ENCODE data around the gene PPP2R2D. TPM values are rescaled to one million over a fixed set of nuclear protein-coding genes. Genes with fewer than 3 reads are reported as not detected.

Gene PPP2R2D
- total RNA-seq, 2 donors from 2014 or later = 35.5 to 37.5 TPM

DNA sequence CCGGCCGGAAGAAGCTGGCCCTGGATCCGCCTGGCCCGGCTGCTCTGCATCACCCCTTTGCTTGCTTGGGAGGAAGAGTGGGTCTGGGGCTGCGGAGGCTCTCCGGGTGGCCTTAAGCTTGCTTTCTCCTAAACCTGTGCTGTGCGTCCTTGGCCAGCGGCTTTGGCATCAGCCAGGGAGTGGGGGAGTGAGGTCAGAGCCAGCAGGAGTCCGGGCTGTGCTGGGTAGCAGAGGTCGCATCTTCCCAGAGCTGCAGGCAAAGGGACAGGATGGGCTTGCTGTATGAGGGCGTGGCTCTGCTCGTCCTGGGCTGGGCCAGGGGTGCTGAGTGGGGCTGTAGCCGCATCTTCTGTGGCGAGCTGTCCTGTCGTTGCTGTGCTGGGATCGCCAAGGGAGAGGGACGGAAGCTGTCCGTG is 59.8 kb downstream of the PPP2R2D start:
- Mint-ChIP-seq H3K36me3 (ENCODE audit: low read depth) (peaks cover 47% of the 10 kb centered on the region), H3K27me3 (ENCODE audit: insufficient read depth) (no peaks in the 10 kb centered on the region), H3K9me3 (peaks cover 10% of the 10 kb centered on the region), H3K4me3 (no peak overlapping the region), H3K27ac (no peak overlapping the region), H3K4me1 (no peaks in the 10 kb centered on the region)
- DNase-seq = no peak
- Histone ChIP-seq H3K4me1 (ENCODE audit: control insufficient read depth, insufficient read depth, low read length) (no peaks in the 10 kb centered on the region), H3K9me3 (ENCODE audit: control insufficient read depth, low read length) (no peaks in the 10 kb centered on the region), H3K4me3 (ENCODE audit: low read length) (no peak overlapping the region), H3K36me3 (ENCODE audit: control insufficient read depth, insufficient read depth, low read length) (peaks cover 45% of the 10 kb centered on the region), H3K27me3 (ENCODE audit: control insufficient read depth, insufficient read depth, low read length, poor library complexity, severe bottlenecking) (no peaks in the 10 kb centered on the region), H3K27ac (ENCODE audit: low read depth, low read length) (no peak overlapping the region), H3K9ac (ENCODE audit: extremely low read depth, low read length, poor library complexity, severe bottlenecking) (no peak overlapping the region)
- TF ChIP-seq, protein P1, sequence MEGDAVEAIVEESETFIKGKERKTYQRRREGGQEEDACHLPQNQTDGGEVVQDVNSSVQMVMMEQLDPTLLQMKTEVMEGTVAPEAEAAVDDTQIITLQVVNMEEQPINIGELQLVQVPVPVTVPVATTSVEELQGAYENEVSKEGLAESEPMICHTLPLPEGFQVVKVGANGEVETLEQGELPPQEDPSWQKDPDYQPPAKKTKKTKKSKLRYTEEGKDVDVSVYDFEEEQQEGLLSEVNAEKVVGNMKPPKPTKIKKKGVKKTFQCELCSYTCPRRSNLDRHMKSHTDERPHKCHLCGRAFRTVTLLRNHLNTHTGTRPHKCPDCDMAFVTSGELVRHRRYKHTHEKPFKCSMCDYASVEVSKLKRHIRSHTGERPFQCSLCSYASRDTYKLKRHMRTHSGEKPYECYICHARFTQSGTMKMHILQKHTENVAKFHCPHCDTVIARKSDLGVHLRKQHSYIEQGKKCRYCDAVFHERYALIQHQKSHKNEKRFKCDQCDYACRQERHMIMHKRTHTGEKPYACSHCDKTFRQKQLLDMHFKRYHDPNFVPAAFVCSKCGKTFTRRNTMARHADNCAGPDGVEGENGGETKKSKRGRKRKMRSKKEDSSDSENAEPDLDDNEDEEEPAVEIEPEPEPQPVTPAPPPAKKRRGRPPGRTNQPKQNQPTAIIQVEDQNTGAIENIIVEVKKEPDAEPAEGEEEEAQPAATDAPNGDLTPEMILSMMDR (conservative IDR thresholded peaks at IDR 0.05) = no peak
- WGBS, 2 experiments (ENCODE audit: insufficient coverage in 1 of 2, insufficient read length in 1 of 2) = 87 to 93% methylated on average over 16 to 18 of the region's 18 CpGs

DNA sequence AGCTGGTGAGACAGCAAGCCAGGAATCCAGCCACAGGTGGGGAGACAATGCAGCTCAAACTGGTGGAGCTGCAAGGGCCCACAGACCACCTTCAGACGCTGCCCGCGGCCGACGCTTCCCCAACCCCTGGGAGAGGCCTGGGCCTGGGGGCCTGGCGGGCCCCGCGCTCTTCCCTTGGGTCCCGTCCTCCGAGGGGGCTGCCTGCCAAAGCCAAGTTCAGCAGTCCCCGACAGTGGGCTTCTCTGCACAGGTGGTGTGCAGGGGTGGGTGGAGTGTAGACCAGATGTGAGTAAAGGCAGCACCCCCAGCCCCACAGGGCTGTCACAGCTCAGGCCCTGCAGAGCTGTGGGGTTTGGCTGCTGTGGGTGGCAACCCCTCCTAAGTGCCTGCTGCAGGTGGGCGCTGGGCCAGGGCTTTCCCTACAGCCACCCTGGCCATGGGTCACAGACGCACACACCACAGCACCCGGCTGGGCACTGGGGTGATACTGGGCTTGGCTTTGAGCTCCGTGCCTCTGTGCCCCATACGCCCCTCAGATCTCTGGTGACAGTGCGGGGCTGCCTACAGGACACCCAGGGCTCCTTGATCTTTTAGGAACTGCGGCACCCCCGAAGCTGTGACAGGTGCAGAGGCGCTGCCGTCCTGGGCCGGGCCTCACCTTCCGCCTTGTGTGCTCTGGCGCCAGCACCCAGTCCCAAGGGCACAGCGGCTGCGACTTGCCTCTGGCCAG is 60.4 kb downstream of the PPP2R2D start:
- WGBS, 2 experiments (ENCODE audit: insufficient coverage in 1 of 2, insufficient read length in 1 of 2) = 95% methylated on average over 13 to 26 of the region's 26 CpGs
- no peaks in the 10 kb centered on the region for H3K27me3 ChIP-seq (ENCODE audit: control insufficient read depth, insufficient read depth, low read length, poor library complexity, severe bottlenecking)
- H3K9me3 Mint-ChIP-seq = peaks cover 10% of the 10 kb centered on the region
- H3K27ac ChIP-seq (ENCODE audit: low read depth, low read length) = no peak overlapping the region
- no peak overlapping the region for H3K27ac Mint-ChIP-seq
- H3K36me3 Mint-ChIP-seq (ENCODE audit: low read depth) = peaks cover 46% of the 10 kb centered on the region
- H3K9me3 ChIP-seq (ENCODE audit: control insufficient read depth, low read length) = no peaks in the 10 kb centered on the region
- TF ChIP-seq, protein P1 (conservative IDR thresholded peaks at IDR 0.05) = no peak
- no peaks in the 10 kb centered on the region for H3K4me1 ChIP-seq (ENCODE audit: control insufficient read depth, insufficient read depth, low read length)
- H3K4me3 ChIP-seq (ENCODE audit: low read length) = no peak overlapping the region
- no peak overlapping the region for H3K9ac ChIP-seq (ENCODE audit: extremely low read depth, low read length, poor library complexity, severe bottlenecking)
- H3K4me1 Mint-ChIP-seq = no peaks in the 10 kb centered on the region
- no peaks in the 10 kb centered on the region for H3K27me3 Mint-ChIP-seq (ENCODE audit: insufficient read depth)
- no peak for DNase-seq
- no peak overlapping the region for H3K4me3 Mint-ChIP-seq
- H3K36me3 ChIP-seq (ENCODE audit: control insufficient read depth, insufficient read depth, low read length) = peaks cover 45% of the 10 kb centered on the region

DNA sequence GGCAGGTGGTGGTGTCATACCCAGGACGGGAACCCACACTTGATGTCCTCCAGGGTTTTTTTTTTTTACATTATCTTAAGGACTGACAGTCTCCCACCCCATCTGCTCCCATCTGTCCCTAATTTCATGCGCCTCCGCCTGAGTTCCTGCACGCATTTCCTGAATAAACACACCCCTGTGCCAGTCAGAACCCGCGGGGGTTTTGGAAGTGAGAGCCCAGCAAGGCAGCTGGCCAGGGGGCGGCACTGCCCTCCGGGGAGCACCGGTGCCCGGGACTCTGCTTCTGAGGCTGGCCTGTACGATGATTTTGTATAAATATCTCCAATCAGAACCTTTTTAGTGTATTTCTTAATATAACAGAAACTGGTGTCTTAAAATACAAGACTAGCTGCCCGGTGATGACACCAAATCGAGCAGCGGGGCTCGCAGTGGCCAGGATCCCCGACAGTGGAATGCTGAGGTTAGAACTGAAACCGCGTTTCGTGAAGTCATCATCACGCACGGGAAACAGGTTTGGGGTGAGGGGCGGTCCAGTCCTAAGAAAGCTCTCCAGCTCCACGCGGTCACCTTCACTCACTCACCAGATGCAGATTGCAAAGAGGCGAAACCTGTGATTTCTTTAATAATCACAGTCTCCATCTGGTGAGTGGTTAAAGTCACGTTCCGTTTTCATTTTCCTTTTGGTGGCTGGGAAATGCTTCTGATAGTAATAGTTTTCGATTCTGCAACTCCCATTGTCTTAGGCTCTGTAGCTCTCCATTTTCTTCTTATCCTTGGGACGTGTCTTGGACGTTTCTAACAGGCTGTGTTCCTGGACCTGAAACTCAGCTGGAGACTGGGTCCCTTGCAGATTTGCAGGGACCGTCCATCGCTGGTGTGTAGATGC is 61.2 kb downstream of the PPP2R2D start:
- no peaks in the 10 kb centered on the region for H3K27me3 Mint-ChIP-seq (ENCODE audit: insufficient read depth)

More for the DNA sequence above, 61.2 kb downstream of the PPP2R2D start:
- H3K9me3 ChIP-seq (ENCODE audit: control insufficient read depth, low read length) = no peaks in the 10 kb centered on the region
- Mint-ChIP-seq H3K9me3 (peaks cover 7% of the 10 kb centered on the region), H3K27ac (no peak overlapping the region), H3K4me3 (no peak overlapping the region), H3K36me3 (ENCODE audit: low read depth) (peaks cover 43% of the 10 kb centered on the region), H3K4me1 (no peaks in the 10 kb centered on the region)
- H3K27ac ChIP-seq (ENCODE audit: low read depth, low read length) = peak overlapping the region; percentile 17
- H3K9ac ChIP-seq (ENCODE audit: extremely low read depth, low read length, poor library complexity, severe bottlenecking) = no peak overlapping the region
- TF ChIP-seq, protein P1 (conservative IDR thresholded peaks at IDR 0.05) = no peak
- H3K27me3 ChIP-seq (ENCODE audit: control insufficient read depth, insufficient read depth, low read length, poor library complexity, severe bottlenecking) = no peaks in the 10 kb centered on the region
- no peak for DNase-seq
- no peak overlapping the region for H3K4me3 ChIP-seq (ENCODE audit: low read length)
- 95 to 98% methylated on average over 21 to 32 of the region's 32 CpGs for WGBS, 2 experiments (ENCODE audit: insufficient coverage in 1 of 2, insufficient read length in 1 of 2)
- peaks cover 45% of the 10 kb centered on the region for H3K36me3 ChIP-seq (ENCODE audit: control insufficient read depth, insufficient read depth, low read length)
- no peaks in the 10 kb centered on the region for H3K4me1 ChIP-seq (ENCODE audit: control insufficient read depth, insufficient read depth, low read length)

Data from endodermal cell (in vitro differentiated cells).